SU-DHL-6 (cell line): ENCODE measurements around the gene GJA10.

Experiments
- H2AFZ ChIP-seq: fragments of 200-600 bp; sonication (generic); 2 replicates; pipeline ENCODE4 v1.6.1; 2014; ENCODE audit warnings: low read depth, mild to moderate bottlenecking, moderate library complexity, mixed read lengths, antibody characterized with exemption, low read length; ENCODE audit not compliant: severe bottlenecking
- H3F3A ChIP-seq: fragments of 200-600 bp; shearing (Covaris generic); 2 replicates; pipeline ENCODE4 v1.6.0; 2016; ENCODE audit warnings: antibody characterized with exemption, mild to moderate bottlenecking; ENCODE audit not compliant: insufficient read depth
- H3K27ac ChIP-seq: fragments of 200-600 bp; sonication (generic); 2 replicates; pipeline ENCODE4 v1.5.1; 2016; ENCODE audit warnings: low read depth, mild to moderate bottlenecking, low read length, moderate library complexity, mixed read lengths
- H3K27me3 ChIP-seq: fragments of 200-600 bp; sonication (generic), shearing (Covaris generic); 2 replicates; pipeline ENCODE4 v1.6.0; 2014; ENCODE audit warnings: mild to moderate bottlenecking, low read length
- H3K36me3 ChIP-seq: fragments of 200-600 bp; sonication (generic); 2 replicates; pipeline ENCODE4 v1.6.1; 2014; ENCODE audit warnings: mild to moderate bottlenecking, low read length, mixed read lengths
- H3K4me2 ChIP-seq: fragments of 300-600, 200-600 bp; shearing (Covaris generic), sonication (generic); 2 replicates; pipeline ENCODE4 v1.6.0; 2014; ENCODE audit warnings: low read length, low read depth, mild to moderate bottlenecking; ENCODE audit not compliant: poor library complexity, severe bottlenecking
- H3K4me3 ChIP-seq: fragments of 200-600 bp; sonication (generic); 2 replicates; pipeline ENCODE4 v1.5.1; 2014; ENCODE audit warnings: antibody characterized with exemption, low read length, mild to moderate bottlenecking, mixed read lengths; ENCODE audit not compliant: insufficient read depth, poor library complexity, severe bottlenecking
- H3K79me2 ChIP-seq: fragments of 200-600 bp; sonication (generic); 2 replicates; pipeline ENCODE4 v1.6.1; 2014; ENCODE audit warnings: mild to moderate bottlenecking, low read length, moderate library complexity; ENCODE audit not compliant: insufficient read depth
- H3K9ac ChIP-seq: fragments of 200-600 bp; sonication (generic); 2 replicates; pipeline ENCODE4 v1.7.0; 2014; ENCODE audit warnings: mild to moderate bottlenecking, low read length
- H3K9me2 ChIP-seq: fragments of 200-600 bp; sonication (generic); replicated peaks from 2 replicates; pipeline ENCODE4 v1.6.1; 2014; ENCODE audit warnings: low read length; ENCODE audit not compliant: insufficient read depth
- H3K9me3 ChIP-seq: fragments of 200-600 bp; sonication (generic); 2 replicates; pipeline ENCODE4 v1.6.1; 2014; ENCODE audit warnings: low read length, mixed read lengths; ENCODE audit not compliant: insufficient read depth
- H4K20me1 ChIP-seq: fragments of 200-600 bp; sonication (generic); 2 replicates; pipeline ENCODE4 v1.6.1; 2014; ENCODE audit warnings: low read depth, mild to moderate bottlenecking, antibody characterized with exemption, low read length, moderate library complexity, mixed read lengths
- CTCF ChIP-seq: fragments of 200-600 bp; sonication (generic); IDR thresholded peaks from one replicate; pipeline ENCODE4 v1.5.1; 2017; ENCODE audit warnings: antibody characterized with exemption, mild to moderate bottlenecking, low read length, moderate library complexity; ENCODE audit not compliant: insufficient read depth, poor library complexity, severe bottlenecking
- EZH2phosphoT487 ChIP-seq: fragments of 200-600 bp; sonication (generic), shearing (Covaris generic); conservative IDR thresholded peaks from 2 replicates; pipeline ENCODE4 v1.6.1; 2018; ENCODE audit warnings: mild to moderate bottlenecking, antibody characterized with exemption, low read length, moderate library complexity, mixed read lengths

GJA10 gene

GRCh38 chr6:89941031-89941762, 46.9 kb downstream of the GJA10 start:
- H3K9me2 ChIP-seq, result no peaks in the 10 kb centered on the region
- no peaks in the 10 kb centered on the region for H3K79me2 ChIP-seq
- H3K4me3 ChIP-seq, result no peak overlapping the region
- no peak overlapping the region for H3K9ac ChIP-seq
- no peak overlapping the region for H2AFZ ChIP-seq
- H3F3A ChIP-seq, result no peaks in the 10 kb centered on the region
- H3K27me3 ChIP-seq, result no peaks in the 10 kb centered on the region
- H3K36me3 ChIP-seq, result peaks cover 8% of the 10 kb centered on the region
- no peaks in the 10 kb centered on the region for H4K20me1 ChIP-seq
- H3K4me2 ChIP-seq, result no peak overlapping the region
- H3K9me3 ChIP-seq, result peaks cover 7% of the 10 kb centered on the region; the same call in 1 of the 2 replicates
- H3K27ac ChIP-seq, result no peak overlapping the region
- no peak for TF ChIP-seq CTCF
- no peak for TF ChIP-seq EZH2phosphoT487

GRCh38 chr6:89941763-89942497, 47.7 kb downstream of the GJA10 start:
- Histone ChIP-seq H4K20me1 (no peaks in the 10 kb centered on the region), H3K4me3 (no peak overlapping the region), H3K9ac (no peak overlapping the region), H3K36me3 (peaks cover 8% of the 10 kb centered on the region), H3K9me2 (no peaks in the 10 kb centered on the region), H3K79me2 (no peaks in the 10 kb centered on the region), H3K27me3 (no peaks in the 10 kb centered on the region), H3K4me2 (no peak overlapping the region), H3K27ac (no peak overlapping the region), H3F3A (no peaks in the 10 kb centered on the region), H2AFZ (no peak overlapping the region), H3K9me3 (peaks cover 7% of the 10 kb centered on the region; the same call in 1 of the 2 replicates)
- TF ChIP-seq CTCF (no peak), EZH2phosphoT487 (no peak)

- no peak overlapping the region for H2AFZ ChIP-seq
- peaks cover 7% of the 10 kb centered on the region; the same call in 1 of the 2 replicates for H3K9me3 ChIP-seq
- H3K36me3 ChIP-seq, result peaks cover 8% of the 10 kb centered on the region
- no peaks in the 10 kb centered on the region for H3F3A ChIP-seq
- no peak overlapping the region for H3K4me3 ChIP-seq
- no peak overlapping the region for H3K4me2 ChIP-seq
- H3K27ac ChIP-seq, result no peak overlapping the region
- TF ChIP-seq EZH2phosphoT487 (no peak), CTCF (no peak)
- H3K9ac ChIP-seq, result no peak overlapping the region
- H3K27me3 ChIP-seq, result no peaks in the 10 kb centered on the region
- no peaks in the 10 kb centered on the region for H3K79me2 ChIP-seq
- H3K9me2 ChIP-seq, result no peaks in the 10 kb centered on the region
- no peaks in the 10 kb centered on the region for H4K20me1 ChIP-seq
These were observed 48.3 kb downstream of the GJA10 start for GRCh38 chr6:89942601-89943000.
